Lower leg skin (tissue), 4 donors: ENCODE data around the gene ZNF385D. TPM values are rescaled to one million over a fixed set of nuclear protein-coding genes. Genes with fewer than 3 reads are reported as not detected.

ENCODE experiments used
- DNase-seq, 2 donors: peaks; one replicate each; pipeline ENCODE4 v3.0.0-alpha.2; 2019; ENCODE audit warnings: low spot score in 2 of 2
- H3K4me3 ChIP-seq: fragments of 200-600 bp; sonication (generic); 2 replicates; pipeline ENCODE4 v1.5.1; 2017; ENCODE audit warnings: mild to moderate bottlenecking, low read depth; ENCODE audit not compliant: poor library complexity, severe bottlenecking
- POLR2A ChIP-seq, 2 donors: fragments of 450-650 bp; IDR thresholded peaks; one replicate each; pipeline ENCODE4 v1.6.1; 2016 to 2017; ENCODE audit warnings: antibody characterized with exemption in 2 of 2, mild to moderate bottlenecking in 1 of 2, moderate library complexity in 1 of 2
- WGBS, 2 donors: methylation state at CpG; one replicate each; pipeline ENCODE4 v1.1.5; 2018; 5-methylcytosine and 5-hydroxymethylcytosine counted together
- intact Hi-C: fragments of 100-400 bp; cut with DNase I; formaldehyde crosslinking; loops from one replicate; pipeline ENCODE4 v1.15.0; 2023; ENCODE audit warnings: low total_unique reads
- total RNA-seq, 4 donors: library from RNA; depleted of rRNA; stranded (reverse); fragments of >200 nt; gene quantifications; one replicate each; pipeline ENCODE4 v1.1.0, GENCODE V29; 2016
- TF ChIP-seq, protein P1 (sequence below), 3 donors: fragments of 450-650 bp; IDR thresholded peaks; one replicate each; pipeline ENCODE4 v1.5.1; 2016; ENCODE audit warnings: antibody characterized with exemption in 3 of 3, mild to moderate bottlenecking in 3 of 3, moderate library complexity in 2 of 3

The ZNF385D gene
- total RNA-seq, 4 donors from 2014 or later: 0.38 to 4.2 (median 2.1) TPM

DNA sequence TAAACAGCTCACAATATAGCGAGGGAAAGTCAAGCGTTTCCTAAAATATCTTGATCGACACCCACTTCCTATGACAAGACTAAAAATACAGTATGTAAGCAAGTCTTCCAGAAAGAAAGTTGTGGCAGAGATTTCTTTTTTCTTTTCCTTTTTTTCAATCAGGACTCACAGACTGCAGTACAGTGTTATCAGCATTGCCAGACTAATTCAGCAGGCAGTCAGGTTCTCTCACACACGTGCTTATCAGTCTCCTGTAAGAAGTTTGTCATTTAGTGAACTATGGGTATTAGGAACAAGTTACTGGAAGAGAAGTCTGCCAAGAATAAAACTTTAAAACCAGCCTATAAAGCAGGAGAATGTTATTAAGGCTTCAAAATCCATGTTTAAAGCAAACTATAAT, 32.8 kb upstream of the ZNF385D start:
- DNase-seq: no peak

DNA sequence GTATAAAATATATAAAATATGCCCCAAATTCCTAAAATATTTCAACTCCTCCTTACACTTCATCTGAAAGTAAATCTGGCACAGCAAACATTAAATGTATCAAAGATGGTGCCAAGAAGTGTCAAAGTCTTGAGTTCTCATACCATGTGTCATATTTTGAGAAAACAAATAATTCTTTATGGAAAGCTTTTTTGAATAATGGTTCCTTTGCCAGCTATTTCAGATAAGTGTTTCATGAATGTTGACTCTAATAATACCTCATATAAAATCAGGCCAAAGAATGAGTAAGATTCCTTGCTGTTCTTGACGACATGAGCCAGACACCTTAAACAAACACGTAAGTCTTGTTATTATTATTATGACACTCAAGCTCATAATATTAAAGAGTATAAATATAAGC, 30.3 kb upstream of the ZNF385D start:
- TF ChIP-seq, protein P1, sequence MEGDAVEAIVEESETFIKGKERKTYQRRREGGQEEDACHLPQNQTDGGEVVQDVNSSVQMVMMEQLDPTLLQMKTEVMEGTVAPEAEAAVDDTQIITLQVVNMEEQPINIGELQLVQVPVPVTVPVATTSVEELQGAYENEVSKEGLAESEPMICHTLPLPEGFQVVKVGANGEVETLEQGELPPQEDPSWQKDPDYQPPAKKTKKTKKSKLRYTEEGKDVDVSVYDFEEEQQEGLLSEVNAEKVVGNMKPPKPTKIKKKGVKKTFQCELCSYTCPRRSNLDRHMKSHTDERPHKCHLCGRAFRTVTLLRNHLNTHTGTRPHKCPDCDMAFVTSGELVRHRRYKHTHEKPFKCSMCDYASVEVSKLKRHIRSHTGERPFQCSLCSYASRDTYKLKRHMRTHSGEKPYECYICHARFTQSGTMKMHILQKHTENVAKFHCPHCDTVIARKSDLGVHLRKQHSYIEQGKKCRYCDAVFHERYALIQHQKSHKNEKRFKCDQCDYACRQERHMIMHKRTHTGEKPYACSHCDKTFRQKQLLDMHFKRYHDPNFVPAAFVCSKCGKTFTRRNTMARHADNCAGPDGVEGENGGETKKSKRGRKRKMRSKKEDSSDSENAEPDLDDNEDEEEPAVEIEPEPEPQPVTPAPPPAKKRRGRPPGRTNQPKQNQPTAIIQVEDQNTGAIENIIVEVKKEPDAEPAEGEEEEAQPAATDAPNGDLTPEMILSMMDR (IDR thresholded peaks at IDR 0.05): no peak
- no peak for TF ChIP-seq POLR2A (IDR thresholded peaks at IDR 0.05)
- no peak overlapping the region for H3K4me3 ChIP-seq
- WGBS, 2 donors: 52 to 53% methylated on average over 2 of the region's 2 CpGs
- DNase-seq: no peak
- intact Hi-C loops: no loop called here

More for the DNA sequence above, 32.8 kb upstream of the ZNF385D start:
- 60 to 63% methylated on average over 4 of the region's 4 CpGs for WGBS, 2 donors
- no peak overlapping the region for H3K4me3 ChIP-seq
- no peak for TF ChIP-seq POLR2A (IDR thresholded peaks at IDR 0.05)
- intact Hi-C loops: no loop called here

- 47 to 53% methylated on average over 1 of the region's 1 CpG for WGBS, 2 donors
- no peak for DNase-seq
- intact Hi-C loops: no loop called here
- TF ChIP-seq, protein P1 (IDR thresholded peaks at IDR 0.05): no peak
- no peak for TF ChIP-seq POLR2A (IDR thresholded peaks at IDR 0.05)
- H3K4me3 ChIP-seq: no peak overlapping the region
Measured at GRCh38 chr3:21779909-21780308, 28.9 kb upstream of the ZNF385D start.

DNA sequence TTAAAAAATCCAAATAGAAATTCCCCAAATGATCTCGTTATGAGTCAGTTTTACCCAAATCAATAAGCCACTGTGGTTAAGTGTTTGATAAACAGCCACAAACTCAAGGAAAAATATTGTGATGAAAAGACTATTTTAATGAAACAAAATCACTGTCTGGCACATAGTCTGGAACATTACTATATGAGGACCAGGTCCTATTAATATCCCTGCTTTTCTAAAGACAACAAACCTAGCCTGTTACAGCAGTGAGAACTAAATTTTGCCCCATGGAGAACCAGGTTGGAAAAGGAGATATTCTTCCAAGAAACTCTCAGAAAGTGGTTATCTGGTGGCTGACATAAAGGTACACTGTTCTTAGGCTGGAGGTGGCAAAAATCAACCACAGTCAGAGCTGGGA, 27.7 kb upstream of the ZNF385D start:
- 68 to 75% methylated on average over 1 of the region's 1 CpG for WGBS, 2 donors
- no peak overlapping the region for H3K4me3 ChIP-seq
- DNase-seq: no peak
- TF ChIP-seq, protein P1 (IDR thresholded peaks at IDR 0.05): no peak
- TF ChIP-seq POLR2A (IDR thresholded peaks at IDR 0.05): no peak
- intact Hi-C loops: no loop called here

DNA sequence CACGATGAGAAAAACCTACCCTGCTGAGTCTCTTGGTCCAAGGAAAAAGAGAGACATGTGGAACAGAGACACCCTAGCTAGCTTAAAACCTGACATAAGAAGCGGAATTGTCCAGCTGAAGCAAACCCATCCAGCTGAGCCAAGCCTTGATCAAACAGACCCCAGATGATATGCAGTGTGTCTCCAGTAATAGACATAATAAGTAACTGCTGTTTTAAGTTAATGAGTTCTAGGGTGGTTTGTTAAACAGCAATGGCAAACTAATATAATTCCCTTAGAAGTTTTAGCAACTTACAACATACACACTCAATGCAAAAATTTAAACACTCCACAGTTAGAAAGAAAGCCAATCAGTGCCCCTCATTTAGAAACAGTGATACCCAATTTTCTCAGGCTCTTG, 26.8 kb upstream of the ZNF385D start:
- TF ChIP-seq, protein P1 (IDR thresholded peaks at IDR 0.05): no peak
- no peak for TF ChIP-seq POLR2A (IDR thresholded peaks at IDR 0.05)
- intact Hi-C loops: no loop called here
- DNase-seq: no peak
- WGBS, 2 donors: 85 to 88% methylated on average over 2 of the region's 2 CpGs
- no peak overlapping the region for H3K4me3 ChIP-seq

- no peak for TF ChIP-seq POLR2A (IDR thresholded peaks at IDR 0.05)
- TF ChIP-seq, protein P1 (IDR thresholded peaks at IDR 0.05): no peak
- intact Hi-C loops: no loop called here
- DNase-seq: no peak
- no peak overlapping the region for H3K4me3 ChIP-seq
- WGBS, 2 donors: 67 to 68% methylated on average over 2 of the region's 2 CpGs
Measured at GRCh38 chr3:21766002-21766401, 15.0 kb upstream of the ZNF385D start.
